Esophagus squamous epithelium (tissue), 5 donors: ENCODE measurements around the gene C20orf173. TPM values are rescaled to one million over a fixed set of nuclear protein-coding genes. Genes with fewer than 3 reads are reported as not detected.
"Not testable (repeated sequence)": the region's sequence is repeated elsewhere in the genome, so short reads cannot be mapped to it uniquely, and the experiment has no call there.

ENCODE experiments used
- DNase-seq: peaks from one replicate; lab custom pipeline; 2025; lab: John Stamatoyannopoulos, UW
- H3K27ac ChIP-seq, 4 donors: fragments of 200-600 bp; sonication (generic); one replicate each; pipeline ENCODE4 v1.5.1; 2016 to 2019; ENCODE audit warnings: mild to moderate bottlenecking in 1 of 4
- H3K27me3 ChIP-seq, 4 donors: fragments of 200-600 bp; sonication (generic); 1 replicate in 3 of 4; 2 replicates in 1 of 4; pipeline versions ENCODE4 v1.5.1 to v1.6.0; 2017 to 2021; ENCODE audit warnings: antibody characterized with exemption in 1 of 4
- H3K36me3 ChIP-seq, 3 donors: fragments of 200-600 bp; sonication (generic); one replicate each; pipeline ENCODE4 v1.5.1; 2016 to 2019
- H3K4me1 ChIP-seq, 3 donors: fragments of 200-600 bp; sonication (generic); one replicate each; pipeline ENCODE4 v1.5.1; 2017 to 2019
- H3K4me3 ChIP-seq, 4 donors: fragments of 200-600 bp; sonication (generic); 1 replicate in 3 of 4; 2 replicates in 1 of 4; pipeline ENCODE4 v1.5.1; 2016 to 2019; ENCODE audit warnings: mild to moderate bottlenecking in 2 of 4, moderate library complexity in 1 of 4
- H3K9me3 ChIP-seq, 3 donors: fragments of 200-600 bp; sonication (generic); one replicate each; pipeline ENCODE4 v1.5.1; 2016 to 2019
- CTCF ChIP-seq, 6 experiments: fragments of 450-650 bp in 4 of 6; fragments of 200-600 bp in 2 of 6; sonication (generic) in 2 of 6; IDR thresholded peaks; one replicate each; pipeline ENCODE4 v1.5.1; 2016 to 2019; ENCODE audit warnings: antibody characterized with exemption in 6 of 6, mild to moderate bottlenecking in 4 of 6, moderate library complexity in 4 of 6
- POLR2A ChIP-seq, 4 donors: fragments of 450-650 bp; IDR thresholded peaks; one replicate each; pipeline ENCODE4 v1.6.1; 2017; ENCODE audit warnings: antibody characterized with exemption in 4 of 4, mild to moderate bottlenecking in 4 of 4, moderate library complexity in 3 of 4
- WGBS, 2 donors: methylation state at CpG; one replicate each; pipeline ENCODE4 v1.1.5; 2018; 5-methylcytosine and 5-hydroxymethylcytosine counted together
- intact Hi-C: fragments of 100-400 bp; cut with DNase I; formaldehyde crosslinking; loops from one replicate; pipeline ENCODE4 v1.15.0; 2022
- total RNA-seq, 4 donors: library from RNA; depleted of rRNA; stranded (reverse); fragments of >200 nt; gene quantifications; one replicate each; pipeline ENCODE4 v1.1.0, GENCODE V29; 2016
- donor health status: DM: yes; HTN: yes; CAD: no.

C20orf173 gene
- total RNA-seq, 4 donors from 2014 or later = not detected

DNA sequence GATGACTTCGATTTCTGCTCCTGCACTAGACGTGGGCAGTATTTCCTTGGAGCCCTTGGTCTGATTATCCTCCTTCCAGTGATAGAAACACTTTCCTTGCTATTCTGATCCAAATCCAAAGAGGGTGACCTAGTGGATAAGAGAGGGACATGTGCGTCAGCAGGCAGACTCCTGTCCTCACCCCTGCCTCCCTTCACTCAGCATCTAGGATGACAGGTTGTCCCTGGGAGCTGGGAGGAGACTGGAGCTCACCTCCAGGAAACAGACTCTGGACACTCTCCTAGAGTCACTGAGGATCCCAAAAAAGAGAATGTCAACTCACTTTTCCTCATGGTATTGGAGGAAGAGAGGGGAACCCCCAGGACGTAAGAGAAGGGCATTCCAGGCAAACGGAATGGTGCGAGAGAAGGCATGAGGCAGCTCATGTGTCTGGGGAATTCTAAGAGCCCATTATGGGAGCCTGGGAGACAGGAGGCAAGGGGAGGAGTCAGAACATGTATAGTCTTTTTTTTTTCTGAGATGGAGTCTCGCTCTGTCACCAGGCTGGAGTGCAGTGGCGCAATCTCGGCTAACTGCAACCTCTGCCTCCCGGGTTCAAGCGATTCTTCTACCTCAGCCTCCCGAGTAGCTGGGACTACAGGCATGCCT lies 2.2 kb downstream of the C20orf173 start:
- TF ChIP-seq POLR2A (IDR thresholded peaks at IDR 0.05) (no peak), CTCF (IDR thresholded peaks at IDR 0.05) (no peak)

DNA sequence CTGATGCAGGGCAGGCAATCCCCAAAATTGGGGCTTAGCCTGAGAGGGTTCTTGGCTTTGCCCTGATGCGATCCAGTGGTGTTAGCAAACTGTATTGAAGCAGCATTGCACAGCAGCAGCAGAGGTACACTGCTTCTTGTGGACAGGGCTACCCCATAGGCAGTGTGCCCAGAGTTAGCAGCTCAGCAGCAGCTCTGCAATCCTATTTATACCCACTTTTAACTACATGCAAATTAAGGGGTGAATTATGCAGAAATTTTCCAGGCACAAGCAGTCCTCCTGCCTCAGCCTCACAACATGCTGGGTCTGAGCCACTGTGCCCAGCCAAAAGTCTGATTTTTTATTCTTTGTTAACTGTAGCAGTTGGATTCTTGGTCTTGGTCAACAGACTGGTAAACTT lies 3.8 kb downstream of the C20orf173 start:
- intact Hi-C loops = no loop called here
- Histone ChIP-seq H3K4me3 (no peak overlapping the region), H3K4me1 (no peaks in the 10 kb centered on the region), H3K27ac (no peak overlapping the region), H3K27me3 (no peaks in the 10 kb centered on the region), H3K36me3 (no peaks in the 10 kb centered on the region), H3K9me3 (no peaks in the 10 kb centered on the region)
- DNase-seq = no peak
- WGBS, 2 donors = 73 to 100% methylated on average over 1 of the region's 1 CpG
- TF ChIP-seq CTCF (IDR thresholded peaks at IDR 0.05) = no peak
- TF ChIP-seq POLR2A (IDR thresholded peaks at IDR 0.05) = no peak

More for the DNA sequence above, 2.2 kb downstream of the C20orf173 start:
- H3K27ac ChIP-seq = no peak overlapping the region
- H3K9me3 ChIP-seq = no peaks in the 10 kb centered on the region
- H3K4me3 ChIP-seq = no peak overlapping the region
- no peaks in the 10 kb centered on the region for H3K4me1 ChIP-seq
- WGBS, 2 donors = 74 to 82% methylated on average over 11 to 12 of the region's 12 CpGs
- no peaks in the 10 kb centered on the region for H3K27me3 ChIP-seq
- intact Hi-C loops = no loop called here
- no peak for DNase-seq
- no peaks in the 10 kb centered on the region for H3K36me3 ChIP-seq

DNA sequence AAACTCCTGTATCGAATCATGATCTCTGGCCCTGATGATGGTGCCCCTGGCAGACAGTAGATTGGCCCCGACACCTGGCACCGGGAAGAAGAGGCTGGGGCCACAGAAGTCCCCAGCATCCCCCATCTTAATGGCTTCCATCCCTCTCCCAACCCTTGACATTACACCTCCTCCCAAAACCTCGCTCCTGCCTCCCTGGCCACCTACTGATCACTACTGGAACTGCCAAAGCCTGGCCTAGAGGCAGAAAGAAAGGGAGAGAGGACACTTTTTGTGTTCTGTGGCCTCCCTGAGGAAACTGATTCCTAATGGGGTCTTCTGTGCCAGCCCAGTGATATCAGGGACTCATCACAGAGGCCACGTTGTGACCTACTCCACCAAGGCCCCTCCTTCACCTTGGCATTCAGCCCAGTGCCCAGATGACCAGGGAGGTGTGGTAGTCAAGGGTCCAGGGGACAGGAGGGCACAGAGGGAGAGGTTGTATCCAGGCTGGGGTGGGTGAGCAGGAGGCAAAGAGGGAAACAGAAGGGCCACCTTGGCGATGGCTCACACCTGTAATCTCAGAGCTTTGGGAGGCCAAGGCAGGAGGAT lies 6.1 kb downstream of the C20orf173 start:
- Histone ChIP-seq H3K36me3 (no peaks in the 10 kb centered on the region), H3K27ac (no peak overlapping the region), H3K4me1 (no peaks in the 10 kb centered on the region), H3K4me3 (no peak overlapping the region), H3K27me3 (no peaks in the 10 kb centered on the region), H3K9me3 (no peaks in the 10 kb centered on the region)
- TF ChIP-seq CTCF (IDR thresholded peaks at IDR 0.05) (peak in 4 of 6 experiments; percentile 19 to 54 (median 34)), POLR2A (IDR thresholded peaks at IDR 0.05) (no peak)
- DNase-seq = no peak
- intact Hi-C loops = no loop called here
- WGBS, 2 donors = 70 to 85% methylated on average over 2 to 4 of the region's 6 CpGs

DNA sequence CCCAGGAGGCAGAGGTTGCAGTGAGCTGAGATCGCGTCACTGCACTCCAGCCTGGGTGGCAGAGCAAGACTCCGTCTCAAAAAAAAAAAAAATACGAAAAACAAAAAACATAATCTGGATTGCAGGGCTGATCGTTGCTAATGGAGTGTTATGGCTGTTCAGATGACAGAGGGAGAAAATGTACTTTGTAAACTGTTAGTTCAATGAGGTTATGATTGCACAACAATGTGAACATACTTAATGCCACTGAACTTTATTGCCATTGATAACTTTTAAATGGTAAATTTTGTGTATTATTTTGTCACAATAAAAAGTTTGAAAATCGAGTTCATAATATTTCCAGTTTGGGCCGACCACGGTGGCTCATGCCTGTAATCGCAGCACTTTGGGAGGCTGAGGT lies 10.5 kb downstream of the C20orf173 start:
- DNase-seq = no peak
- no peak for TF ChIP-seq CTCF (IDR thresholded peaks at IDR 0.05)
- no peak for TF ChIP-seq POLR2A (IDR thresholded peaks at IDR 0.05)

GRCh38 chr20:35517767-35518166 lies 11.7 kb downstream of the C20orf173 start:
- H3K36me3 ChIP-seq = peaks cover 0 to 31% (median 0%) of the 10 kb centered on the region in 3 donors
- intact Hi-C loops, H3K4me1 ChIP-seq, H3K27me3 ChIP-seq, H3K27ac ChIP-seq, H3K9me3 ChIP-seq, DNase-seq, H3K4me3 ChIP-seq: not testable (repeated sequence)
- 92 to 94% methylated on average over 5 of the region's 5 CpGs for WGBS, 2 donors

More for the DNA sequence above, 10.5 kb downstream of the C20orf173 start:
- WGBS, 2 donors = 88 to 91% methylated on average over 9 of the region's 9 CpGs
- H3K4me1 ChIP-seq = no peaks in the 10 kb centered on the region
- intact Hi-C loops = no loop called here
- no peaks in the 10 kb centered on the region for H3K27me3 ChIP-seq
- H3K9me3 ChIP-seq = no peaks in the 10 kb centered on the region
- no peak overlapping the region for H3K4me3 ChIP-seq
- peaks cover 0 to 20% (median 0%) of the 10 kb centered on the region in 3 donors for H3K36me3 ChIP-seq
- H3K27ac ChIP-seq = no peak overlapping the region
